ENCODE data around the gene DDX51. TPM values are rescaled to one million over a fixed set of nuclear protein-coding genes. Genes with fewer than 3 reads are reported as not detected.
"Not testable (repeated sequence)": the region's sequence is repeated elsewhere in the genome, so short reads cannot be mapped to it uniquely, and the experiment has no call there.

DDX51 gene
- polyA plus RNA-seq, 1 donor, result 17.8 TPM

DNA sequence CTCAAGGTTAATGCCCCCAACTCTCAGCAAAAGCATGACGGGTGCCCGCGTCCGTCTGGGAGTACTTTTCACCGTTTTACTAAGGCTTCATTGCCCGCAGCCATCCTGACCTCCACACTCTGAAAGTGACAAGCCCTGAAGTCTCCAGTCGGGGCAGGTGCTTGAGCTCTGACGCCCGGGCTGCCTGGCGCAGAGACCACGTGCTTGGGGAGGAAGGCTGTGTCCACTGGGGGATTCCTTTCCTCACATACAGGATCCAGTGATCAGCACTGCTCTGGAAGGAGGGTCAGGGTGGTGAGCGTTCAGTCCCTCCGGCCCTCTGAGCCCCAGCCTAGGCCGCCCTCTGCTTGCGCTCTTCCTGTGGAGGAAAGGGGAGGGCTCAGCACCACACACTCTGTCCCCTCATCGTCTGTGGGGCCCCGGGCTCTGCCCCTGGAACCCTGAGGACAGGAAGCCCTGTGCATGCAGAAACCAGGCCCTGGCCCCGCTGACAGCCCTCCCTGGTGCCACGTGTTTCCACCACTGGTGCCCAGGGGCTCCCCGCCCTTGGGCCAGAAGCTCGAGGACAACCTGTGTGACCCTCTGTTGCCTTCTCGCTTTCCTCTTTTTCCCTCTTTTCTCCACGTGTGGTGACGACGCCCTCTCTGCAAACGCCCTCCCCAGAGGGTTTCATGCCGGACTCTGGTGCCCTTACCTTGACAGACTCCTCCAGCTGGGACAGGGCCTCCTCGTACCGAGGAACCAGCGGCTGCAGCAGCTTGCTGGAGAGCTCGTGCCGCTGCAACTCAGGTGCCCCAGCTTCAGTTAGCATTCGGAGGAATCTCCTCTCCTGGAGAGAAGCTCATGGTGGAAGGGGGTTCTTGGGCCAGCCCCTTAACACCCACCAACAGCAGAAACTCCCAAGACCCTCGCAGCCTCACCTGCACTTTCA, 4.9 kb downstream of the DDX51 start:
- no peak for DNase-seq

DNA sequence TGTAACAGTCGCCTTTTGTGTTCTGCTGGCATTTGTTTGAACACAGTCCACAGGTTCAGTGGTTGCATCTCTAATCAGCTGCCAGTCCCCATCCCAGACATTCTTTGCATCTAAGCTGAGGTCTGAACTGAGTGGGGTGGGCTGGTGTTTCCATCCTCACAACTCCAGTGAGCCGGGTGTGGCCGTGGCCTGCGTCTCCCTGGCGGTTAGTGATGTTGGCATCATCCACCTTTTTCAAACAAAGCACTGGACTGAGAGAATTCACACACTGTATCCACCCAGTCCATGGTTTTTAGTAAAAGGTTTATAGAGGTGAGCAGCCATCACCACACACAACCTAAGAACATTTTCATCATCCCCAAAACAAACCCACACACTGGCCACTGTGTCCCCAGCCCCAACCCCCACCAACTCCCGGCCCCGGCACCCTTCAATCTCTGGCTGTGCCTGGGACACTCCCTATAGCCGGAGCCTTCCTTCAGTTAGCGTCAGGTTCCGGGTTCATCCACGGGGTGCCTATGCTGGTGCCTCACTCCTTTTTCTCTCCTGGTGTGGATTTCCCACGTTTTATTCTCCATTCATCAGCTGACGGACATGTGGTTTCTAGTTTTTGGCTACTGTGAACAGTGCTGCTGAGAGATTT, 6.5 kb downstream of the DDX51 start:
- no peak for DNase-seq

DNA sequence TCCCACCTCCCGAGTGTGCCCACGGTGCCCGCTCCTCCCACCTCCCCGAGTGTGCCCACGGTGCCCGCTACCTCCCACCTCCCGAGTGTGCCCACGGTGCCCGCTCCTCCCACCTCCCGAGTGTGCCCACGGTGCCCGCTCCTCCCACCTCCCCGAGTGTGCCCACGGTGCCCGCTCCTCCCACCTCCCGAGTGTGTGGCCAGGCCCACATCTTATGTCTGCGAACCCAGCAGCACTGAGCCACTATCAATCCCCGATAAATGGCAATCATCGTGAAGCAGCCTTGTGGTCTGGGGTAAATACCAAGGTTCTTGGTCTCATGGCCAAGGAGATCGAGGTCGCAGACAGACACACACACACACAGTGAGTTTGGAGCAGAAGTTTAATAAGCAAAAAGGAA, 7.9 kb downstream of the DDX51 start:
- not testable (repeated sequence) for DNase-seq

DNA sequence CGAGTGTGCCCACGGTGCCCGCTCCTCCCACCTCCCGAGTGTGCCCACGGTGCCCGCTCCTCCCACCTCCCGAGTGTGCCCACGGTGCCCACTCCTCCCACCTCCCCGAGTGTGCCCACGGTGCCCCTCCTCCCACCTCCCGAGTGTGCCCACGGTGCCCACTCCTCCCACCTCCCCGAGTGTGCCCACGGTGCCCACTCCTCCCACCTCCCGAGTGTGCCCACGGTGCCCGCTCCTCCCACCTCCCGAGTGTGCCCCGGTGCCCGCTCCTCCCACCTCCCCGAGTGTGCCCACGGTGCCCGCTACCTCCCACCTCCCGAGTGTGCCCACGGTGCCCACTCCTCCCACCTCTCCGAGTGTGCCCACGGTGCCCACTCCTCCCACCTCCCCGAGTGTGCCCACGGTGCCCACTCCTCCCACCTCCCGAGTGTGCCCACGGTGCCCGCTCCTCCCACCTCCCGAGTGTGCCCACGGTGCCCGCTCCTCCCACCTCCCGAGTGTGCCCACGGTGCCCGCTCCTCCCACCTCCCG, 9.4 kb downstream of the DDX51 start:
- not testable (repeated sequence) for DNase-seq

DNA sequence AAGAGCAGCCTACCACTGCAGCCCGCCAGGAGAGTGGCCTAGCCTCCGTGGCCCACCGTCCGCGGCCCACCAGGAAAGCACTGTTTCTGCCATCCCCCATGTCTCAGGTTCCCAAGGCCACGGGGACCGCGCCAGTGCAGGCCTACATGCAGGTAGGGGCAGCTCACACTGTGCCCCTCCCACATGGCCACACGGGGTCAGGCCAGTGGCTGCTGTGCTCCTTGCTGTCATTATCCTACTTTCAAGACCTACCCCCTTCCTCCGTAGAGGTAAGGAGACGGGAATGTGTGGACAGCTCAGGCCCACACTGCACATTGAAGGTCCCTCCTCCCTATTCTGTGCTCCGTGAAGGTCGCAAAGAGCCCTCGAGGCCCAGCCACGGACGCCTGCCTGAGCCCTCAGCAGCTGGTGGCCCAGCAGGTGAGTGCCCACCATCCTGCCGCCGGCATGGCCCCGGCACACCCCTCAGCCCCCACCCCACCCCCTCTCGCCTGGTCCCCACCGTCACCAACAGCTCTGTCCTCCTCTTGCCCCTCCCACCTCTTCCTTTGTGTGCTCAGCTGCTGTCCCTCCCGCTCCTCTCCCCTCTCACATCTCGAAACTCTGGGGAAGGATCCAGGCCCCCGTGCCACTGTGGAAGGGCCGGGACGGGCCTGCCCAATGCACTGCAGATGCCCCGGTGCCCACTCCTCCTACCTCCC, 10.0 kb downstream of the DDX51 start:
- DNase-seq, result no peak

DNA sequence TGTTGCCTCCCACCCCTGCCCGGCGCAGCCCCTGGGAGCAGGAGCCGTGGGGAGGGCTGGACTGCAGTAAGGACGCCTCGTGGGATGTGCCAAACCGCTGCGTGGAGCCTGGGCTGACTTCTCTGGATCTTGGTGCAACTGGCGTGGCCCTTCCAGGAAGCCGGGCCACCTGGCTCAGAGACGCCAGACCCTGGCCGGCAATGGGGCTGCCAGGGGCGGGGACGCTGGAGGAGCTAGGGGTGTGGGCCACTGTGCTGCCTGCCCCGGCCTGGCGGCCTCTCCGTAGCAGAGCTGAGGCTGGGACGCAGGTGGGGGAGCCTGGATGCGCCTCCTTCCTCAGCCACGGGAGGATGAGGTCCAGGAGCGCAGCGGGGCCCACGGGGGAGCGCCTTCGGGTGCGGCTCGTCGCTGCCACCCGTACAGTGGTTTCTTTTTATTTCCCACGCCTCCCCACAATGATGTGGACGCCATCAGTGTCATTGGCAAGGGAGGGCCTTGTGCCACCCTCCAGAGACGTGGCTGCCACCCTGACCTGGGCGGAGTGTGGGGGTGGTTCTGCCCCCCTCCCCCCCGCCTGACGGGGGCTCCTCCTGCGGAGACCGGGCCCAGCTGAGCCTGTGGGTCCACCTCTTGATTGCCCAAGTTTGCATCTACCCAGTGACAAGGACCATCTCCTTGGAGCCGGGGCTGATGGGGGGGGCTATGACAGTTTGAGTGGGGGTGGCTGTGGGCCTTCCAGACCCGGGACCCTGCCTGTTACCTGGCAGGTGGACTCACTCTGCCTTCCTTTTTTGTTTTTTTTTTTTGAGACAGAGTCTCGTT, 11.3 kb downstream of the DDX51 start:
- no peak for DNase-seq

DNA sequence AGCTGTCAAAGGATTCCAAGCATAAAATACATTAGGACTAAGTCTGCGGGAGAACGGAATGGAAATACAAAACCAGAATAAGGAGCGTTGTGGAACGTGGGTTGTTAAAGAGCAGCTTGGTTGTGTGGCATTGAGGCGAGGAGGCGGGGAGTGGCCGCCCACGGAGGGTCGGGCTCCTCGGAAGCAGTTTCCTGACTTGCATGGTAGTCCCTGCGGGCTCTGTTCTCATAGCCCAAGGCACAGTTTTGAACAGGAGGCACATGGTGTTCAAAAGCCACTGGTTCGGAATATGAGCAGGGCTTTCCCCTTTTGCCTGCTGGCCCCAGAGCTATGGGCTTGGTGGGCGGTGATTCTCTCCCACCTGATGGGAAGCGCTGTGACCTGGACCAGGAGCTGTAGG, 12.2 kb downstream of the DDX51 start:
- no peak for DNase-seq

DNA sequence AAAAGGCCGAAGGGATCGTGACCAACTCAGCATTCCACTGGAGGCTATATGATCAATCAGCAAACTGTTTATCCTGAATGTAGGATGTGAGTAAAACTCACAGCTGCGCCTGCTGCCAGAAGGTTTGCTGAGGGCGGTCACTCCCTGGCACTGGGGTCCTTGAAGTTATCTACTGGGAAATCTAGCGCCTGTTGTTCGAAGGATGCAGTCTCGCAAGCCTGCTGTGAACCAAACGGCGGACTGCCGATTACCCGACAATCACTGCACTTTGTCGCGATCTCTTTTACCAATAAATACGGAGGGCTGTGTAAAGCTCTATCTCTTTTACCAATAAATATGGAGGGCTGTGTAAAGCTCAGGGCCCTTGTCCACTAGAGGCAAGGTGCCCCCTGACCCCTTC, 12.9 kb downstream of the DDX51 start:
- no peak for DNase-seq

DNA sequence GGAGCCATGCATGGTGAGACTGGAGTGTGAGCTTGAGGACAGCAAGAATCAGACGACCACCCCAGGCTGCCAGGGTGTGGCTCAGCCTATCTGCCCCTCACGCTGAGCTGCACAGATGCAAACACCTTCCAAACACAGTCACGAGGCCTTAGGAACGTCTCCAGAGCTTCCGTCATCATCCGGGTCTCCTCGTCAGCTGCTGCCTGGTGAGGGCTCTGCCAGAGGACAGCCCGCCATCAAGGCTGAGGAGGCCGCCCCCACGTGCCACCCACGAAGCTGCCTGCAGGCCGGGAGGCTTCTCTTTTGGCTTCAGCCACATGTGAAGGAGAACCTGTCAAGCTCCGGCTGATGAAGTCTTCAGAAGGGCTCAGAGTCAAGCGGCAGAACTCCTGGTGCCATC, 13.4 kb downstream of the DDX51 start:
- DNase-seq, result no peak

DNA sequence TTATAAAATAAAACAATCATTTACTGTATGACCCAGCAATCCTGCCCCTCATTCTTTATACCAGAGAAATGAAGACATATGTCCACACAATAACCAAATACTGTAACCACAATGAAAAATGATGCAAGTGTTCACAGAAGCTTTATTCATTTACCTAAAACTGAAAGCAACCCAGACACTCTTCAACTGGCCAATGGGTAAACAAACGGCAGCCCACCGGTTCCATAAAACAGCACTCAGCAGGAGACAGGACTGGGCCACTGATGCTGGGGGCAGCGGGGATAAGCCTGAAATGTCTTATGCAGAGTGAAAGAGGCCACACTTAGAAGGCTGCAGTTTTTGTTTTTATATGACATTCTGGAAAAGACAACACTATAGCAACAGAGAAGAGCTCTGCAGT, 15.1 kb downstream of the DDX51 start:
- DNase-seq, result no peak

DNA sequence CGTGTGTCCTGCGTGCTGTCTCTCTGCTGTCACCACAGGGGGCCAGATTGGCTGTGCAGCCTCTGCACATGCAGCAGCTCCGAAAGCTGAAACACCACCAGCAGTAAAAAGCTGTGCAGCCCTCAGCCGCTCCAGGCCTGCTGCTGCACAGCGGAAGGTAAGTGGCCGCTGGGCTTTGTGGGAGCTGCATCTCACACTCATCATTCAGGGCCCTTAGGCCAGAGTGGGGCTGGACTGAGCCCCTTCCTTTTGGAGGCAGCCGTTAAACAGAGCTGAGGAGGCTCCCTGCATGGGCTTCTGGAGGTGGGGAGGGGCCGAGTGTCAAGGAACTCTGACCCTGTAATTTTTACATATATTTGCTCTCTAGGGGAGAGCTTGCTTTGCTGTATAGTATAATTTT, 17.1 kb downstream of the DDX51 start:
- DNase-seq, result no peak

DNA sequence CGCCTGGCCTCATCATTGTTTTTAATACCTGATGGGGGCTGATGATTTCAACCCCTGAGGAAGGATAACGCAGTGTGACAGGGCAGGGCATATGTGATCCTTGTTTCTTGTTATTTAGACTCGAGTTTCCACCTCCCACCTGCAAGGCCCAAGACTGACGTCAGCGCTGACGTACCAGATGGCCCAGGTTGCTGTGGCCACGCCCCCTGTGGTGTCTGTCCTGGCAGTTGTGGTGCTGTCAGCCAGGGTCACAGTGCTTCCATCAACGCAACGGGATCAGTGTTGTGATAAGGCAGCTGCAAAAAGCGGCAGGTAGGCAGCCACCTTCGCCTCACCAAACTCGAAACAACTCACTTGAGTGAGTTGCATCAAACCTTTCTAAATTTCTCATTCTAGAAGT, 18.4 kb downstream of the DDX51 start:
- DNase-seq, result no peak

DNA sequence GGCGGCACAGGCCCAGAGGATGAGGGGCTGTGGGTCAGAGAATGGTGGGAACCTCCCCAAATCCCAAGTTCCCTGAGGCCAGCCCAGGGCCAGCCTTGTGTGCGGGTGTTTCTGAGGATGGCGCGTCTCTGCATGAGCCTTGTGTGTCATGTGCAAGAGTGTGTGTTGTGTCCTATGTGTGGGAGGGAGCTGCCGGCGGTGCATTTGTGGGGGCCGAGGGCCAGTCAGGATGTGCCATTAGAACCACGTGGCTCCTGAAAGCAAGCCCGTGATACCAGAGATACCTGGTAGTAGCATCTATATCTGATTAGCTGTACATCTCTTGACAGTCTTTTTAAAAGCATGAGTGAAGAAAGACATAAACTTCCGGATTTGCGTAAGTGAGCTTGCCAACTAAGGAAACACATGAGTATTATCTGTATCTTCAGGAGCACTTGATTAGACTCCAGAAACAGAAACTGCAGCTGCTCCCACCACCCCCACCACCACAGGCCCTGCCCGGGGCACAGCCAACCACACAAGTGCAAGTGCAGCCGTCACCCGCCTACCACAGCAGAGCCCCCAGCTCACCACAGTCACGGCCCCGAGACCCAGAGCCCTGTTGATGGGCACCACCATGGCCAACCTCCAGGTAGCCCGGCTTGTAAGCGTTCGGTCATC, 19.2 kb downstream of the DDX51 start:
- DNase-seq, result no peak

DNA sequence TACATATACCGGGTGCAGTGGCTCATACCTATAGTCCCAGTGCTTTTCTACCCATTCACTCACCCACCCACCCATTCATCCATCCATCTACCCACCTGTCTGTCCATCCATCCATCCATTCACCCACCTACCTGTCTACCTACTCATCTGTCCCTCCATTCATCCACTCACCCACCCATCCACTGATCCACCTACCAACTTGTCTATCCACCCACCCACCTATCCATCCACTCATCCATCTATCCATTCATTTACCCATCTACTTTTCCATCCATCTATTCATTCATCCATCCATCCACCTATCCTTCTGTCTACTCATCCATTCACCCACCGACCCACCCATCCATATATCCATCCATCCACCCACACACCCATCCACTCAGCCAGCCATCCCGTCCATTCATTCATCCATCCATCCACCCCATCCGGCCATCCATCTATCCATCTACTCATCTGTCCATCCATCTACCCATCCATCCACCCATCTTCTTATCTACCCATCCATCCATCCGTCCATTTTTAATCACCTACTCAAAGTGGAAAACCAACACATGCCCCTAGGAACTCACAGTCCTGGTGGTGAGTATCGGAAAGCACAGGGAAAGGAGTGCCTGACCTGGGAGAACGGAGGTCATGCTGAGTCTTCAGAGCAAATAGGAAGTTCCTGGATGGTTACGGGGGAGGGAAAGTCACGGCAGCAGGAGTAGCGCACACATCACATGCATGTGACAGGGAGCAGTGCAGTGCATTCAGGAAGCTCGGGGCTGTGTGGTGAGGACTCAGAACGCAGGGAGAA, 20.0 kb downstream of the DDX51 start:
- no peak for DNase-seq

DNA sequence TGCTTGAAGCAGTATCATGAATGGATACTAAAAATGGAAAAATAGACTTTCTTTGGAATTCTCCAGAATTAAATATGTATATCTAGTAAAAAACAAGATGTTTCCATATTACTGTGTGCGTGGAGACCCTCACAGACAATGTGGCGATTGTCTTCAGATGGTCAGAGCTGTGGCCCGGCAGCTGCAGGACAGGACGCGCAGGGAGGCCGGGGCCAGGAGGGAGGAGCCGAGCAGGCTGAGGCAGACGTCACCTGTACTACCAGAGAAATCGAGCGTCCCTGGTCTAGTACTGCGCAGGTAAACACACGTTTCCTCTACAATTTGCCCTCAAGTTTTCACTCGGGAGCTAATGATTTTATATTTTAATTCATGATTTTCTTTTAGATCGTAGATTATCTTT, 22.8 kb downstream of the DDX51 start:
- no peak for DNase-seq

DNA sequence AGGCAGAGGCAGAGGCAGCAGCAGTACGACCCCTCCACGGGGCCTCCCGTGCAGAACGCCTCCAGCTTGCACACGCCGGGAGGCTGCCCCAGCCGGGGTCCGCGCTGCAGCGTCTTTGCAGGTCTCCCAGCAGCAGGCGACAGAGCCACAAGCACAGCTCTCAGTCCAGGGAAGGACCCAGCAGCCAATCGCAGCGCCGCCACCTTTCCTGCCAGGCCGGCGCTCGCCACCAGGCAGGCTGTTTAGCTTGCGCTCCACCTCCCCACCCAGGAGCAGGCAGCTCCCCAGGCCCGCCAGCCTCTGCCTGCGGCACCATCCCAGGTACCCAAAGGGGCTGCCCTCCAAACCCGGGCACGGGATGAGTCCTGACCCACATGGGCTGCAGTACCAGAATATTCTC, 25.2 kb downstream of the DDX51 start:
- no peak for DNase-seq

DNA sequence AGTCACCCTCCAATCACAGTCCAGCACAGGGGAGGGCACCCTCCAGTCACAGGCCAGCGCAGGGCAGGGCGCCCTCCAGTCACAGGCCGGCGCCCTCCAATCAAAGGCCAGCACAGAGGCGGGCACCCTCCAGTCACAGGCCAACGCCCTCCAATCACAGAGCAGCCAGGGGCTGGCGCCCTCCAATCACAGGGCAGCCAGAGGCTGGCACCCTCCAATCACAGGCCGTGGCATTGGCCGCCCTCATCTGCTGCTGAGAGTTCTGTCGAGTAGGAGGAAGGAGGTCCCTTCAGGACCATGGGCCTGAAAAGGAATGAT, 26.6 kb downstream of the DDX51 start:
- DNase-seq, result no peak

DNA sequence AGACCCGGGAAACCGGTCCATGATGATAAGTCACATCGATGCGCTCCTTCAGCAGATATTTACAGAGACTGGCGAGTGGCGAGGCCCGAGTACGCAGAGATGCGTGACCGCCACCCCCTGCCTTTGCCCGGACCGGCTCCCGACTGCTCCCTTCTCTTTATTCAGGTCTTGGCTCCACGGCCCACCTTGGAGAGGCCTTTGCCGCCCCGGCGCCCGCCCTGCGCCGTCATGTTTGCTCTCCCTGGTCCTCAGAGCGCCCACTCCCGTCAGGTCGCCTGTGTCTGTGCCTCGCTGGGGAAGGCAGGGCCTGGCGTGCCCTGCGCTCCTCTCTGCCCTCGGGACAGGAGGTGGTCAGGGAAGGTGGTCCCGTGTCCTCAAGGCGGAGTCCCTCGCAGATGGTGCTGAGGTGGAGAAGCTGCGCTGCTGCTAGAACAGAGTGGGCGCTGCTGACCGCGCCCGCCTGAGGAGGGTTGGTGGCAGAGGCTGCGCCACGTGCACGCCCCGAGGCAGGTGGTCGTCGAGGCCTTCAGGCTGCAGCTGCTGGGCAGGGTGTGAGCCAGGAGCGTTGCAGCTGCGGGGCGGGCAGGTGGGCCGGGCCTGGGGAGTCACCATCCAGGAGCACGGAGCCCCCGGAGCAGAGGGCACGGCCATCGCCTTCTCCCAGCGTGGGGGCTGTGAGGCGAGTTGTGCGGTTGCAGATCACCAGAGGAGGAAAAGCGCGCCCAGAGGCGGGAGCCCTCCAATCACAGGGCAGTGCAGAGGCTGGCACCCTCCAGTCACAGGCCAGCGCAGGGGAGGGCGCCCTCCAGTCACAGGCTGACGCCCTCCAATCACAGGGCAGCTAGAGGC, 27.2 kb downstream of the DDX51 start:
- DNase-seq, result no peak

DNA sequence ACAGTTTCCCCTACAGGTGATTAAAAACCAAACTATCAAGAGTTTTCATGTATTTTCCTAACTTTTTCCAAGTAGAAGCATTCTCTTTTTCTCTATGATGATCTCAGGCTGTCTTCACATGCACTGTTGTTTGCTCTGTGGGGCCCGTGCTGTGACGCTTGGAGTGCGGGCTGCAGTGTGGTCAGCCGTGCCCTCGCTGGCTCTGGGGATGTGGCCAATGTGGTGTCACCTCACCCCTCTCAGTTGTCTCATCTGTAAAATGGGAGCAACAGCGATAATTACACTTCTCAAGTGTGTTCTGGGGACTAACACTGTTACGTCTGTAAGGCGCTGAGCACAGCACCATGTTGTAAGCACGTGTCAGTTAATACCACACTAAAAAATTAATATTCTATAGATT, 28.6 kb downstream of the DDX51 start:
- DNase-seq, result no peak

DNA sequence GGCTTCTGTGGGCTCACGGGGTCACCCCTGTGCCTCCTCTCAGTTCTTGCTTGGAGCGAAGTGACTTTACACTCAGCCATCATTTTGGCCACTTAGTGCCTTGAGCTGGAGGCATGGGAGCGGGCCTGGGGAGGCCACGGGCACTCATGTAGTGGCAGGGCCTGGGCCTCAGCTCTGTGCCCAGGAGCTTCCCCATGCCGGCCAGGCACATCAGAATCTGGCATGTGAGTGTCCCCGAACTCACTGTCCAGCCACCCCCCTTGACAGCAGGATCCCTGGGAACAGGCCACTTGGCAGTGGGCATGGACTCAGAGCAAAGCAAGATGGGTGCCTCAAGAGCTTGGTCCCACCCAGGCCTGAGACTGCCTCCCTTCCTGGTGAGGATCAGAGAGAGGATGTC, 29.5 kb downstream of the DDX51 start:
- no peak for DNase-seq
